22Rv1 (cell line): Measurements from ENCODE around the gene ACTL8.

Source experiments
- CTCF ChIP-seq: fragments of 450-650 bp; IDR thresholded peaks from 2 replicates; pipeline ENCODE4 v1.5.1; 2017; ENCODE audit warnings: mild to moderate bottlenecking
- ZFX ChIP-seq: fragments of 450-650 bp; IDR thresholded peaks from 2 replicates; pipeline ENCODE4 v1.6.1; 2017; ENCODE audit warnings: antibody characterized with exemption, borderline replicate concordance

GRCh38 chr1:17866740-17867029 is 111.6 kb downstream of the ACTL8 start:
- TF ChIP-seq CTCF (no peak), ZFX (no peak)
